Activated T-cell treated with anti-CD3 and anti-CD28 coated beads for 1 hour (primary cell): Measurements from ENCODE around the gene ARL5B.

Experiments used
- DNase-seq: peaks from one replicate; pipeline ENCODE4 v3.0.0-alpha.2; 2020; ENCODE audit warnings: low read depth

ARL5B gene

DNA sequence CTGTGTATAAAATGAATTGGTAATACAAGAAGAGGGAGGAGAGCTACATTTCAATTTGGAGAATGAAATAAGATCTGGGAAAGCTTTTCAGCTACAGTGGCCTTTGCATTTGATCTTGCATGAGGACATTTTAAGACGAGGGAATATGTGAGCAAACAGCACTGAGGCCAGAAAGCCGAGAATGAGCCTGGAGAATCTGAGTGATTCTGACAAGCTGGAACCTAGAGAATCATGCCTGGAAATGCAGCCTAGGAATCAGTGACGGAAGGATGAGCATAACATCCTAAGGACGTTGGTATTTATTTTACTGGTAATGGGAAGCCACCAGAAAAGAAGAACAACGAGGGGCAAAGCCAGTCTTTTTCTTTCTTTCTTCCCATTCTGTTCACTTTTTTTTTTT lies 44.3 kb downstream of the ARL5B start:
- no peak for DNase-seq

DNA sequence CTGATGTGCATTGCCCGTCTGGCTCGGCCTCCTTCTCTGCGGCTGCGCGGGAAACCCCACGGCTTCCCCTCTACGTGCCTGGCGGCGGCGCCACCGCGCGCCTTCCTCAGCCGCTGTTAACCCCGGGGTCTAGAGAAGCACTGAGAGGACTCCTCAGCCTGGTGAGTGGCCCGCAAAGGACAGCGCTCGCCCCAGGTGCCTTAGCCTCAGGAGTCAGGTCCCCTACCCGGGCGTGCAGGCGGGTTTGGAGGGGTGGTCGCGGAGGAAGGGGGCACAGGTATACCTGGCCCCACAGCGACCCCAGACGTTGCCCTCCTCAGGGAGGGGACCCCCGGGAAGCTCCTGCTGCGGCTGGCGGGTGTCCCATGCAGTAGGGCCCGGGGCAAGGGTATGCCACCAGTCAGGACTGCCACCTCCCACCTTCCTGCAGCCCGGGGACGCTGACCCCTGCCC lies 51.0 kb downstream of the ARL5B start:
- no peak for DNase-seq

DNA sequence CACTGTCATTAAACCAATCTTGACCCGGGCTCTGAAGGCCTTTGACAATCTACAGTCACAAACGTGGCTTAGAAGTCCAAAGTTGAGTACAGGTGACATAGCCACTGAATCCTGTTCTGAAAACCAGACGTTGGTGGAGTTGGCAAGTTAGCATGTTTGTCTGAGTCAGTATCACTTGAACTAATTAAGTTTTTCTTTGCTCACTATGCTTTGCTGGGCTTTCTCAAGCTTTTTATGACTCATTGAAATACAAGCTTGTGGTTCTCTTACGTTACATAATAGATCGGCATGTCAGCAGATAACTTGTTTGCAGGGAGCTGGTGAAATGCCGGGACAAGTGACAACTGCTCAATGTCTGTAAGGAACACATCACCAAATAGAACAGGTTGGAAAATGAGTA lies 53.8 kb downstream of the ARL5B start:
- DNase-seq: no peak

DNA sequence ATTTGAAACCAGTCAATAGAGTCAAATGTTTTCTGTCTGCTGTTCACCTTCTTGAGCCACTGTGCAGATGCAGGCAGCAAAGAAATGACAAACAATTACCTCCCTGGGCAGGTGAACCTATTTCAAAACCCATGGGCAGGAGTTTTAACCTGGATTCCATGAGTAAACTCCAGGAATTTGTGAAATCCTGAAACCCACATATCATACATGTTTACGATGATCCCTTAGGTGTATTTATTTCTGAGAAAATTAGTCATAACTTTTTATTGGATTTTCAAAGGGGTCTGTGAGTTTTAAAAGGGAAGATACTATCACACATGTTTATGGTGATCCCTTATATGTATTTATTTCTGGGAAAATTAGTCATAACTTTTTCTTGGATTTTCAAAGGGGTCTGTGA lies 59.8 kb downstream of the ARL5B start:
- DNase-seq: no peak

DNA sequence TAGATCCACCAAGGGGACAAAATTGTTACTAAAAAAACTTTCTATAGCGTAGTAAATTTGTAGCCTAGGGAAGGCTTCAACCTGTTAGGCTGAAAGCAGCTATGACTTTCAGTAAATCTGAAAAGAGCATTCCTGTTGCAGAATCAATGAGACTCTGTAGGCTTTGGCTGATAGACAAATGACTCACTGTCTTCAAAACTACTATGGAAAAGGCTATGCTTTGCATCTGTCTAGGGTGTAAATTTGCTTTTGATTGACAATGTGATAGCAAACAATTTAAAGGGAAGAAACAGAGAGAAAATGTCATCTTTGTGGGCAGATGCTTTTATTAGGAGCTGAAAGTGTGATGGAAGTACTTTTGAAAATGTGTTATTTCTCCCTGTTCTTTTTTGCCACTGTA lies 60.6 kb downstream of the ARL5B start:
- DNase-seq: no peak

DNA sequence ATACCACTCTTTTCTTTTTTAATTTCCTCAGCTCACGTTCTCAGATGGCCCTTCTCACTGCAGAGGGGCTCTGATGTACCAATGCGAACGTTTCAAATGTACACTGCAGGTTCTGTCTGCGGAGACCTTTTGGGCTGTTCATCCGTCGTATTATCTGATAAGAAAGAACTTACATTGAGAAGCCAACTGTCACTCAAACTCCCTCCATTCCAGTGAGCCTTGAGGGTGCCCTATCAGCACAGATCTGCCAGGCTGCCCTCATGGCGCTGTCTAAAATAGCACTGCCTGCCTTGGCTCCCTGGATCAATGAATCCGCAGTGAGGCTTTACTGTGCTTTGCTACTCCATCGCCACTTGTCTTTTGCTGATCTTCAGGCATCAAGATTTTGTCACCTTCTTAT lies 61.8 kb downstream of the ARL5B start:
- DNase-seq: no peak

DNA sequence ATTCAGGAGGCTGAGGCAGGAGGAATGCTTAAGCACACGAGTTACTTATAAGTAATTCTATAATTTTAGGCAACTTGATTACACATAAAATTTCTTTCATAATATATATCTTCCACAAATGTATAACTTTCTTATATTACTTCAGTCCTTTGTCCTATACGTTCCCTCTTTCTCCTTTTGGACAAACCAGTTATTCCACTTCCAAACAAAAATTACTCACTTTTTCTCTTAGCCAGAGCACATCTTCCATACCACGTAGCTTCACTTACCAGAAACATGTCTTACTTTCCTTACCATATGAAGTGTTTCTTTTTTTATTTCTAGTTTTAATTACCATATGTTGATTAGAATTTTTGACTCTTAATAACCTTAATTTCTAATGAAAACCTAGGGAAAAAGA lies 64.6 kb downstream of the ARL5B start:
- no peak for DNase-seq
